Stimulated activated CD4-positive, alpha-beta T cell treated with anti-CD3 and anti-CD28 coated beads, TNF-alpha, amount 100 ng/mL, for 1 hour (primary cell): ENCODE results near the gene PRSS38.
"Not testable (repeated sequence)": the region's sequence is repeated elsewhere in the genome, so short reads cannot be mapped to it uniquely, and the experiment has no call there.

Experiments used
- DNase-seq, 3 donors: peaks; one replicate each; pipeline ENCODE4 v3.0.0-alpha.2; 2020; ENCODE audit warnings: low read depth in 3 of 3, low spot score in 1 of 3

Gene PRSS38

DNA sequence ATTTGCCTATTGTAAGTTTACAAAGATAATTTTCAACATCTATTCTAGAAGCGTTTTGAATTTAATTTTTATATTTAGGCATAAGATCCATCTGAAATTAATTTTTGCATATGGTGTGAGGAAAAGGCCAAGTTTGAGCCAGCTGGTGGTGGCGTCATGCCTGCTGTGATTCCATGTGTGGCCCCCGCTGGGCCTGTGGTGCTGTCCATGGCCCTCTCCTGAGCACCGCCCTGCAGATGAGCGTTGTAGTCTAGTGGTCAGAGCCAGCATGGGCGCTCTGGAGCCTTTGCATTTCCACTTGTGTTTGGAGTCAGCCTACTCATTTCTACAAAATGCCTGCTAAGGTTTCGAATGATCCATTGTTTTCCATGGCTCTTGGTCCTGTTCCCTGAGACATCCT is 22.7 kb downstream of the PRSS38 start:
- DNase-seq, result no peak

DNA sequence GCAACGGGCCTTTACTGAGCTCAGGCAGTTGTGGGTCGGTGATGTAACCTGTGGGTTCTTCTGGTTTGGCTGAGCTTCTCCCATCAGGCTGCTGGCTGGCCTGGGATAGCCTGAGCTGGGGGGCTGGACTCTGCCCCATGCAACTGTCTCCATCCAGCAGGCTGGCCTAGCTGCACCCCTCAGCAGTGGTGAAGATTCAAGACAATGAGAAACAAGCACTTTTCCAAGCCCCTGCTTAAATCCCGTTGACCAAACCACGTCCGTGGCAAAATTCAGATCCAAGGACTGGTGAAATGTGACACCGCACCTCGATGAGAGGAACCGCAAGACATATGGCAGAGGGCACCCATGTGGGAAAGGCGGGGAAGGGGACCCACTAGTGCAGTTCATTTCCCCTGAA is 25.6 kb downstream of the PRSS38 start:
- no peak for DNase-seq

DNA sequence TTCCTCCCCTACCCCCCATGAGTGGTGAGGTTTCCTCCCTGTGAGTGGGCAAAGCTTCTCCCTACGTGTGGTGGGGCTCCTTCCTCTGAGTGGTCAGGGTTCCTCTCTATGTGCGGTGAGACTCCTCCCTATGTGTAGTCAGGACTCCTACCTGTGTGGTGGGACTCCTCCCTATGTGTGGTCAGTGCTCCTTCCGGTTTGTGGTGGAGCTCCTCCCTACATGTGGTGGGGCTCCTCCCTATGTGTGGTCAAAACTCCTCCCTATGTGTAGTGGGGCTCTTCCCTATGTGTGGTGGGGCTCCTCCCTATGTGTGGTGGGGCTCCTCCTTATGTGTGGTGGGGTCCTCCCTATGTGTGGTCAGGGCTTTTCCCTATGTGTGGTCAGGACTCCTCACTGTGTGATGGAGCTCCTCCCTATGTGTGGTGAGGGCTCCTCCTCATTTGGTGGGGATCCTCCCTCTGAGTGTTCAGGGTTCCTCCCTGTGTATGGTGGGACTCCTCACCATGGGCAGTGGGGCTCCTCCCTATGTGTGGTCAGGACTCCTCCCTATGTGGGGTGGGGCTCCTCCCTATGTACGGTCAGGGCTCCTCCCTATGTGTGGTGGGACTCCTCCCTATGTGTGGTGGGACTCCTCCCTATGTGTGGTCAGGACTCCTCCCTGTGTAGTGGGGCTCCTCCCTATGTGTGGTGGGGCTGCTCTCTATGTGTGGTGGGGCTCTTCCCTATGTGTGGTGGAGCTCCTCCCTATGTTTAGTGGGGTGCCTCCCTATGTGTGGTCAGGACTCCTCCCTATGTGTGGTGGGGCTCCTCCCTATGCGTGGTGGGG is 29.1 kb downstream of the PRSS38 start:
- DNase-seq, result no peak

DNA sequence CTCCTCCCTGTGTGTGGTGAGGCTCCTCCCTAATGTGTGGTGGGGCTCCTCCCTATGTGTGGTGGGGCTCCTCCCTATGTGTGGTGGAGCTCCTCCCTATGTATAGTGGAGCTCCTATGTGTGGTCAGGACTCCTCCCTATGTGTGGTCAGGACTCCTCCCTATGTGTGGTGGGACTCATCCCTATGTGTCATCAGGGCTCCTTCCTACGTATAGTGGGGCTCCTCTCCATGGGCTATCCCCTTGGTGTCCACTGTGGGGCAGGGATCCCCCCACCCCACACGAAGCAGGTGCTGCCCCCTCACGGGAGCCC is 29.6 kb downstream of the PRSS38 start:
- no peak for DNase-seq

DNA sequence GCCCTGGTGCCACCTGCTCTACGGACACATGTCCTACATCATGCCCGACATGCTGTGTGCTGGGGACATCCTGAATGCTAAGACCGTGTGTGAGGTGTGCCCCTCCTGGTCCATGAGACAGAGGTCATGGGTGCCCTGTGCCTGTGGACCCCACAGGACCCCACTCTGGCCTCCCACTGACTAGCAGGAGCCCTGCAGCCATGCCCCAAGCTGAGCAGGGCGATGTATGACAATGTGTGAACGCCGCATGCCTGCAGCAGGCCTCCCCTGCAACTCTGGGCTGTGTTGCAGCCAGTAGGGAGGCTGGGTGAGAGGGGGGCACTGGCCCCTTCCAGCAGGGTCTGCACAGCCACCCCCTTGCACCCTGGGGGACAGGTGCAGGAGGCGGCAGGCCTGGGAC is 30.0 kb downstream of the PRSS38 start:
- DNase-seq, result no peak

DNA sequence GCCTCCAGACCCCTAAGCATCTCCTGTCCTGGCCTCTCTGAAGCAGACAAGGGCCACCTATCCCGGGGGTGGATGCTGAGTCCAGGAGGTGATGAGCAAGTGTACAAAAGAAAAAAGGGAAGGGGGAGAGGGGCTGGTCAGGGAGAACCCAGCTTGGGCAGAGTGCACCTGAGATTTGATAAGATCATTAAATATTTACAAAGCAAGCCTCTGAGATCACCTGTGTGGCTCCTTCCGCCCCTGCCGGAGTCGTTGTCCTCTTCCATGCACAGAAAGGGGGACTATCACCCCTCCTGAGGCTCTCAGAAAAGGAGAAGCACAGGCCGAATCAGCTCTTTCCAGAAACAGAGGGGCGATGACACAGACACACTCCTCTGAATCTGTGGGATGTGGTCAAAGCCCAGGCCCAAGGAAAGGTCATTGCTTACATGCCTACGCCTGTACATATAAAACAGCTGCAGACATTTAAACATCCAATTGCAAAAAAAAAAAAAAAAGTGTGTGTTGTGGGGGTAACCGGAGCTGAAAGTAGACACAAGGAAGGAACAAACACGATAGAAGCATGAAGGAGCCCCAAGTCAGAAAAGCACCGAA is 30.9 kb downstream of the PRSS38 start:
- DNase-seq, result no peak

DNA sequence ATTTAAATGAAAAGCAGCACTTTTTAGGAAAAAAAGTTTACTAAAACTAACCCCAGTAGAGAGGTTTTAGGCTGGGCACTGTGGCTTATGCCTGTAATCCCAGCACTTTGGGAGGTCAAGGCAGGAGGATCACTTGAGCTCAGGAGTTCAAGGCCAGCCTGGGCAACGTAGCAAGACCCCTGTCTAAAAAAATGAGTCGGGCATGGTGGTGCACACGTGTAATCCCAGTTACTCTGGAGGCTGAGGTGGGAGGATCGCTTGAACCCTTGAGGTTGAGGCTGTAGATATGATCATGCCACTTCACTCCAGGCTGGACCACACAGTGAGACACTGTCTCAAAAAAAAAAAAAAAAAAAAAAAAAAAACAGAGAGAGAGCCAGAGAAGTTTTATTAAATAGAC is 31.6 kb downstream of the PRSS38 start:
- DNase-seq, result not testable (repeated sequence)

DNA sequence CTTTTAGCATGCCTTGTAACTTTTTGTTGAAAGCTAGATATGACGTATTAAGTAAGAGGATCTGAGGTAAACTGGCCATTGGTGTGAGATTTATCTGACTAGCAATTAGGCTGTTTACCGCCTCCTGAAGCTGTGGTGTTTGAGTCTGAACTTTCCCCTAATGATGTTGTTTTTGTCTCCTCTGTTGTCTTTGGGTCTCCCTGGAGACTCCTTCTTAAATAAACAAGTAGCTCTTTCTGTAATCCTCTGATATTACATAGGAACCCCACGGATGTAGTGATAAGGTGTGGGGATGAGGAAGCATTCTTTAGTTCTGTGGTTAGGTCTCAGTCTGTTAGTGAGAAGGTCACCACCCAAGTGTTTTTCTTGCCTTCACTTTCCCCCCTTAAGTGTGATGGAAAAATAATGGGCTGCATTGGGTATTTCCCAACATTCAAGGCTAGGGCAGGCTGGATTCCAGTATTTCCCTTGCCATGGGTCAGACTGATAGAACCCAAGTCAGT is 33.0 kb downstream of the PRSS38 start:
- no peak for DNase-seq

DNA sequence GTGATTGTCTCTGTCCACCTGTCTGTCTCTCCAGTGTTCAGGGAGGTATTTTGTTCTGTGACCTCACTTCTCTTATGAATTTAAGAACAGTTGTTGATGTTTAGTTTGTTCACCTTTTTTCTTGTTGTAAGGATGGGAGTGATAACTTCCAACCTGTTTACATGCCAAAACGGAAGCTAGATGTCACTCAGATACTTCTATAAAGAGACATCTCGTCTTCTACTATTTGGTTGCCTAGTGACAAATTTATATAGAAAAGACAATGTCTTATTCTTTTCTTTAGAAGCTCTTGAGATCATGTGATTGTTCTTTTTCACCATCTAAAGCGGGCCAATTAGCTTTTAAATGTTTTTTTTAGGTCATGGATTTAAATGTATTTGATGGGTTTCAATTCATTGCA is 33.8 kb downstream of the PRSS38 start:
- DNase-seq, result no peak

DNA sequence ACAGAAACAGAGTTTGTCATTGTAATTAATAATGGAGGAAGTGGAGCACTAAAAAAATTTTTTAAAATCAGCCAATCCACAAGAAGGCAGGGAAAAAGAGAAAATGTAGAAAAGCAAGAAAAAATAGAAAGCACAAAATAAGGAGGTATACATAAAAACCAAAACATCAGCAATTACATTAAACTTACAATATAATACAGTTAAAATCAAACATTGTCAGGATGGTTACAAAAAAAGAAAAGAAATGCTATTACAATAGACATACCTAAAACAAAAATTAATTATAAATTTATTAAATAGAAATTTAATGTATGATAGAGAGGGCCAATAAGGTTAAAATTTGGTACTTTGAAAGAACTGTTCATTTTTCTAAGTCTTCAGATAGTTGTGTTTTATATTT is 38.7 kb downstream of the PRSS38 start:
- DNase-seq, result no peak

DNA sequence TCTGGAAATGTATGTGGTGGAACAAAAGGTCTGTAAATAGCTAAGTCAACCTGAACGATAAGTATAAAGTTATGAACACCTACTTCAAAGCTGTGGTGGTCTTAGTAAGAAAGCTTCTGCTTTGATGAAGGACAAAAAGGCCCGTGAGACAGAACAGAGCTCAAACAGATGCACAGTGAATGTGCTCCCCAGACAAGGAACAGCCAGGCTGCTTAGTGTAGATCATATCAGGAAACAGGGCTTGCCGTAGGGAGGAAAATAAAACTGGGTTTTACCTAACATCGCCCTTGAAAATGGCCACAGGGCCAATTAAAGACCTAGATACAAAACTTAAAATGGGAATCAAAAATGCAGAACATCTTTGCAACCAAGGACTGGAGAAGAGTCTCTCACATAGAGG is 40.2 kb downstream of the PRSS38 start:
- no peak for DNase-seq

DNA sequence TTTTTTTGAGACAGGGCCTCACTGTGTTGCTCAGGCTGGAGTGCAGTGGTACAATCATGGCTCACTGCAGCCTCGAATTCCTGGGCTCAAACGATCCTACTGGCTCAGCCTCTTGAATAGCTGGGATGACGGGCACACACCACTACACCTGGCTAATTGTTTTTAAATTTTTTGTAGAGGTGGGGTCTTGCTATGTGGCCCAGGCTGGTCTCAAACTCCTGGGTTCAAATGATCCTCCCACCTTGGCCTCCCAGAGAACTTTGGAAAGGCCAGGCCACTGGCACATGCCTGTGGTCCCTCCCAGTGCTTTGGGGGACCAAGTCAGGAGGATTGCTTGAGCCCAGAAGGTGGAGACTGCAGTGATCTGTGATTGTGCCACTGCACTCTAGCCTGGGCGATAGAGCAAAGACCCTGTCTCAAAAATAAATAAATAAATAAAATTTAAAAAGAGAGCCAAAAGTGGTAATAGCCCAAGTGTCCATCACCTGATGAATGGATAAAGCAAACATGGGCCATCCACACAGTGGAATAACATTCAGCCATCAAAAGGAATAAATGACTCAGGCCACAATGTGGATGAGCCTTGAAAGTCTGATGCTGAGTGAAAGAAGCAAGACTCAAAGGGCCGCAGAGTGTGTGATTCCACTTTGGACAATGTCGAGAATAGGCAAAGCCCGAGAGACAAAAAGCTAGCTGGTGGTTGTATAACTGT is 40.8 kb downstream of the PRSS38 start:
- DNase-seq, result no peak

DNA sequence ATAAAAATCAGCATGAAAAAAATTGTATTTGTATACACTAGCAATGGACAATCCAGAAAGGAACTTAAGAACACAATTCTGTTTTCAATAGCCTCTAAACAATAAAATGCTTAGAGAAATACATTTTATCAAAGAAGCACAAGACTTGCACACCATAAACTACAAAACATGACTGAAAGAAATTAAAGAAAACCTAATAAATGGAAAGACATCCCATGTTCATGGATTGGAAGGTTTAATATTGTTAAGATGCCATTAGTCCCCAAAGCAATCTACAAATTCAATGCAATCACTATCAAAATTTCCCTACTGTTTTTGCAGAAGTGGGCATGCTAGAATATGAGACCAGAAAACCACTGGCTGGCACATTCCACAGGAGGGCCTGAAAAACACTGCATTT is 49.4 kb downstream of the PRSS38 start:
- no peak for DNase-seq

DNA sequence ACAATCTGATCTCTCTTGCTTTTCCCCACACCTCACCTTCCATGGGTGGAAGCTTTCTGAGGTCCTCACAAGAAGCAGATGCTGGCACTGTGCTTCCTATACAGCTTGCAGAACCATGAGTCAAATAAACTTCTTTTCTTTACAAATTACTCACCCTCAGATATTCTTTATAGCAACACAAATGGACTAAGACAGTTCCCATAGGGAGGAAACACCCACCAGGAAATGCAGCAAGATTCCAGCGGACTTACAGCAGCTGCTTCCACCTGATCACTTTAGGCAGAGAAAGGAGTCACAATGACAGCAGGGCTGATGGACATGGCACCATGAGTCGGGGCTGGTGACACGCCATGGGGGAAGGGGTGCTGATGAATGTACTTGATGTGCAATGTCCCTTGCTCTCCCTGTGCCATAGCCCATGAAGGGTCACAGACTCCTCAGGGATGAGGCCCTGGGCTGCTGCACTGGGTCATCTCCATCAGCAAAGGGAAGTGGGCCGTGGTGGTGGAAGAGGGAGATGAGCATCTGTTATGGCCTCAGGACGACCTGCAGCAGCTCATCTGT is 53.9 kb downstream of the PRSS38 start:
- no peak for DNase-seq

DNA sequence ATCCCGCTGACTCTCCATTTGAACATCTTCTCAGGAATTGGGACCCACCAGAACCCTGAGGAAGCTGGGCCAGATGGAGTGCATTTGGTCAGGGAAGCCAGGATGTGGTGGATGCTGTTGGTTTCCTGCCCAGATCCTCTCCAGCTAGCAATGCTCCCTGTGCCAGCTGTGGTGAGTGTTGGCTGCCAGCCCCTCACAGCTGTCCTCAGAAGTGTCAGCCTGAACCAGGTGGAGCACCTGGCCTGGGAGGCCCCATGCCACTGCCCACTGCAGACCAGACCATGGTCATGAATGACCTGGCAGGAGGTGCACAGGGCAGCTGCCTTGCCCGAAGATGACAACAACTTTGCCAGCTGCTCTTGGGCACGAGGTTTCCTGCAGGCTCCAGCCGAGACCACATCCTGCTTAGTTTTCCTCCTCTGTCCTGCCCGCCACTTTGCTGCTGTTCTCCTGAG is 54.4 kb downstream of the PRSS38 start:
- DNase-seq, result no peak

DNA sequence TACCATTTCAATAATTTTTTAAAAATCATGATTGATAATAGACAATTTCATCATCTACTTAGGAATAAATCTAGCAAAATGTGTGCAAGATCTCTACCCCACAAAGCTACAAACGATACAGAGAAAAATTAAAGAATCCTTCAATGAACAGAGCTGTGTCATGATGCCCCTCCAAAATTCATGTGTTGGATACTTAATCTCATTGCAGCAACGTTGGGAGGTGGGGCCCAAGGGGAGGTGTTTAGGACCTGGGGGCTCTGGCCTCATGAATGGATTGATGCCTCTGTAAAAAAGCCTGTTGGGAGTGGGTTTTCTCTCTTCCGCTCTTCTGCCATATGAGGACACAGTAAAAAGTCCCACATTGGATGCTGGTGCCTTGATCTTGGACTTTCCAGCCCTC is 54.9 kb downstream of the PRSS38 start:
- DNase-seq, result no peak

DNA sequence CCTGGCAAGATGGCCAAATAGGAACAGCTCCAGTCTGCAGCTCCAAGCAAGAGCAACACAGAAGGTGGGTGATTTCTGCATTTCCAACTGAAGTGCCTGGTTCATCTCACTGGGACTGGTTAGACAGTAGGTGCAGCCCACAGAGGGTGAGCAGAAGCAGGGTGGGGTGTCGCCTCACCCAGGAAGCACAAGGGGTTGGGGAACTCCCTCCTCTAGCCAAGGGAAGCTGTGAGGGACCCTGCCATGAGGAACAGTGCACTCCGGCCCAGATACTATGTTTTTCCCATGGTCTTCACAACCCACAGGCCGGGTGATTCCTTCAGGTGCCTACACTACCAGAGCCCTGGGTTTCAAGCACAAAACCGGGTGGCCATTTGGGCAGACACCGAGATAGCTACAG is 56.4 kb downstream of the PRSS38 start:
- DNase-seq, result not testable (repeated sequence)

DNA sequence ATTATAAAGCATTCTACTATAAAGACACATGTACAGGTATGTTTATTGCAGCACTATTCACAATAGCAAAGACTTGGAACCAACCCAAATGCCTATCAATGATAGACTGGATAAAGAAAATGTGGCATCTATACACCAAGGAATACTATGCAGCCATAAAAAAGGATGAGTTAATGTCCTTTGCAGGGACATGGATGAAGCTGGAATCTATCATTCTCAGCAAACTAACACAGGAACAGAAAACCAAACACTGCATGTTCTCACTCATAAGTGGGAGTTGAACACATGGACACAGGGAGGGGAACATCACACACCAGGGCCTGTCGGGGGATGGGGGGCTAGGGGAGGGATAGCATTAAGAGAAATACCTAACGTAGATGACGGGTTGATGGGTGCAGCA is 62.3 kb downstream of the PRSS38 start:
- not testable (repeated sequence) for DNase-seq

DNA sequence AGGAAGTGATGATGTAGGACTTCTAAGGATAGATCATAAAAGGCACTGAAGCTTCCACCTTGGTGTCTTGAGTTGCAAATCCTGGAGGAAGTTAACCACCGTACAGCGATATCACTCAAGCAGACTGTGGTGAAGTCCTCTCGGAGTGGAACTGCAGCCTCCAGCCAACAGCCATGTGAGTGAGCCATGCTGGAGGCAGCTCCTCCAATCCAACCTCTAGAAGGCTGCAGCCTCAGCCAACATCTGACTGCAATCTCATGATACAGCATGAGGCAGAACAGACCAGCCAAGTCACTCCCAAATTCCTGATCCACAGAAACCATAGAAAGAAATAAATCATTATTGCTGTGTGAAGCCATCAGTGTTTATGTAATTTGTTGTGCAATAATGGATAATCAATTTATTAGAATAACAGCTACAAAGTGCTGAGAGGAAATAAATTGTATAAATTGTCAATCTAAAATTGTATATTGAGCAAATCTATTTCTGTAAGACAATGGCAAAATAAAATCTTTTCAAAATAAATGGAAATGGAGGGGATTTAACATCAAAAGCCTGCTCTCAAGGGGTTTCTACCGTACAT is 65.0 kb downstream of the PRSS38 start:
- no peak for DNase-seq

DNA sequence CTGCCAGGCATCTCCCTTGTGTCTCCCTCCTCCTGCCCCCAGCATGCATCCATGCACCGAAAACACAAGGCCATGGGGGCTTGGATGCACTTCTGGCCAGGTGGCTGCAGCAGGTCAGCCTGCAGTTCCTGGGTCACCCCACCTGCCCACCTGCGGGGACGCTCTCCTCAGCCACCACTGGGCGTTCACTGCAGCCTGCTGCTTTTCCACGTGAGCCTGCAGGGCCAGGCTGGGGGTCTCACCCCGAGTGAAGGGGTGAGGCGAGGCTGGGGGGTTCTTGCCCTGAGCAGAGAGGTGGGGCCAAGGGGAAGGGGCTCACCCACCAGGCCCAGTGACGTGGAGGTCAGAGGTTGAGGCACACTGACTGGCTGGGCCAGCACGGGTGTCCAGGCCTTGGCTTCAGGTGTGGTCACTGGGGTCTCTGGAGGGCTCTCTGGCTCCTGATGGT is 67.6 kb downstream of the PRSS38 start:
- DNase-seq, result no peak

DNA sequence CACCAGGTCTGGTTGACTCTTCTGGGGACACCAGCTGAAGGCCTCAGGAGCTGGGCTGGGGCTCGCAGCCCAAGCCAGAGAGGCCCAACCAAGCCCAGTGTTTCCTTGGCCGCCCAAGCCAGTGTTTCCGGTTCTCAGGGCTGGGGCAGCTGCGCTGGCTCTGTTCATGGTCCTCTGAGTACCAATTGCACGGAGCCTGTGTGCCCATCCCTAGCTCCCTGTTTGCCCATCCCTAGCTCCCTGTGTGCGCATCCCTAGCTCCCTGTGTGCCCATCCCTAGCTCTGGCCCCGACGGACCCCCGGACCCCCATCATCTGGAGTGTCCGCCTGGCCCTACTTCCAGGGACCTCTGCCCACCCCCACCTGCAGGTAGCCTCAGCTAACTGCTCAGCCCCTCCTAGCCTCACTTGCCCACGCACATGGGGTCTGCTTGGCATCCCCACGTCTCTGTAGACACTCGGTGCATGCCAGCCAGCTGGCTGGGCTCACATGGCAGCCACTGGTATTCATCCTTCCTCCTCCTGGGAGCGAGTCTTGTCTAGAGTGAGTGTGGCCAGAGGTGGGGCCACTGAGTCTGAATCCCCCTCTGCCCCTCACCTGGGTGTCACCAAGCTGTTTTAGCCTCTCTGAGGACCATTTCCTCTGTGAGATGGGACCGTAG is 68.3 kb downstream of the PRSS38 start:
- DNase-seq, result no peak
